Panc1 (cell line): Measurements from ENCODE around the gene NPHP1.

ENCODE experiments used
- CTCF ChIP-seq: fragments of 450-650 bp; IDR thresholded peaks from 2 replicates; pipeline ENCODE4 v1.5.1; 2017; ENCODE audit warnings: mild to moderate bottlenecking
- POLR2AphosphoS5 ChIP-seq: IDR thresholded peaks from 2 replicates; pipeline ENCODE4 v1.6.1; 2012; ENCODE audit warnings: mild to moderate bottlenecking, low read depth, low read length, moderate library complexity

GRCh38 chr2:110121052-110121334 lies 83.8 kb downstream of the NPHP1 start:
- no peak for TF ChIP-seq CTCF
- TF ChIP-seq POLR2AphosphoS5, result no peak
